HG03108 (cell line): ENCODE data around the gene DPF1.
"Not testable (repeated sequence)": the region's sequence is repeated elsewhere in the genome, so short reads cannot be mapped to it uniquely, and the experiment has no call there.

Experiments
- ATAC-seq: cut with Tn5 transposase; IDR thresholded peaks from one replicate; pipeline ENCODE4 v1.9.1; 2021; ENCODE audit warnings: moderate library complexity; ENCODE audit not compliant: unreplicated experiment

DPF1 gene

DNA sequence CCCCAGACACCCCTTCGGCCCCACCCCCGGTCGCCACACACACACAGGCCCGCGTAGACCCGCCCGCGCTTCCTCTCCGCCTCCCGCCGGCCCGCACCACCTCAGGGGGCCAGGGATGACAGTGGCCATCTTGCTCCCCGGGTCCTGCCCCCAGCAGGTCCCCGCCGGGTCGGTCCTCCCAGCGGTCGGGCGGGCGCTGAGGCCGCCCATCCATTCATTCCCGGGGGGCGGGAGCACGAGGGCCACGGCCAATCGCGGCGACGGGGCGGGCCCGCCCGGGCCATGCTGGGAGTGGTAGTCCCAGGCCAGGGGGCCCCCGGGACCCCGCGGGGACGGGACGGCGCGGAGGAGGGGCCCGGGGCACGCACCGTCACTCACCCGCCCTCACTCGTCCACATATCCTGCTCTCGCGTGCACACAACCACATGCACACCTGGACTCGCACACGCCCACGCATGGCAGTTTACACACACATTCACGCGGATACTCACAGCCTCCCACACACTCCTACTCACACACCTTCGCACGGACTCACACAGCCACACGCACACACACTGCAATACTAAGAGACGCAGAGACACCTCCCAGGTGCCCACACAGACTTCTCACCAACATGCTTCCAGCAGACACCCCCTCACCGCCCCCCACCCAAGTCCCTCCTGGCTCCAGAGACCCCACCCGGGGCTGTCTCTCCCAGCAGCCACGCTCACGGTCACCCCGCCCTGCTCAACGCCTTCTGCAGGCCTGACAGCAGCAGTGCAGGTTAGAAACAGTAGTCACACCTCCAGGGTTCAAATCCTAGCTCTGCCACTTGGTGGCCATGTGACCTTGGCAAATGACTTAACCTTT lies at the start of gene DPF1:
Gene DPF1, minus strand, starts transcription at position 209 of the 849 bp plus-strand sequence. Its CDS starts 80 bp downstream, at position 129.
- ATAC-seq, result peak; percentile 70

DNA sequence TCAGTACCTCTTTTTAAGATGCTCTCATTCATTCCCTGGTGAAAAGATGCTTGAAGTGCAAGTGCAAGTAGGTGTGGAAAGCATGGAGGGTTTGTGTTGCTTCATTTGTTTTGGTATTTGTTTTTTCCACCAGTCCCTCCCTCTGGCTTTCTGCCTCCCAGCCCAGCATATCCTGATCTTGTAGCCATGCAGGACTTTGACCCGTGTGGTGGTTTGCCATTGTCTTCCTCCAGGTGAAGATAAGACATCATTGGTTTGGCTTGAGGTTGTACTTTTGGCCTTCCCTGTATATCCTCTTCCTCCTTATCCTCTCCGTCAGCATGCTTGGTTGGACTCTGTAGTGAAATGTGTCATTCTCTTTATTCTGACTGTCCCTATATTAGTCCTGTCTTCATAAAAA lies 49.5 kb upstream of the DPF1 start:
- ATAC-seq, result no peak

DNA sequence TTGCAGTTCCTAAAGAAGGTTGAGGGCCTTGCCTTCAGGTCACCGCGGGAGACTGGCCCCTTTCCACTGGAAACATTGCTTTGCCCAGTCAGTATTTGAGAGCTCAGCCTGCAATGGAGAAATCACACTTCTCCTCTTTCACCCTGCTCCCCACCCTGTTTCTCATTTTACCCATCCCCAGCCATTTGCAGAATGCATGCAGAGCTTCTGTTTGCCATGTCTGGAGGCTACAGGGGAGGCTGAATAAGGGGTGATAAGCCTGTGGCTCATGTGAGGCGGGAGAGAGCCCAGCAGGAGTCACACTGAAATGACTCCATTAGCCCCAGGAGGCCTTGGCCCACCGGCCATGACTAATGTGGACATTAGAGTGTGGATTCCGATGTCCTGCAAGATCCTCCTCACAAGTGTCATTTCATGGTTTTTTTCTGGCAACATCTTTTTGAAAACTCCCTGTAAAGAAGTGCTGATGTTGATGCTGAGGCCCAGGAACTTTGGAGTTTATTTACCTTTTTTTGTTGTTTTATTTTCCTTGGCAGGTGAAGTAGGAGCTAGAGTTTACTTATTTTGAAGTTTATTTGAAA lies 46.7 kb upstream of the DPF1 start:
- ATAC-seq, result no peak

DNA sequence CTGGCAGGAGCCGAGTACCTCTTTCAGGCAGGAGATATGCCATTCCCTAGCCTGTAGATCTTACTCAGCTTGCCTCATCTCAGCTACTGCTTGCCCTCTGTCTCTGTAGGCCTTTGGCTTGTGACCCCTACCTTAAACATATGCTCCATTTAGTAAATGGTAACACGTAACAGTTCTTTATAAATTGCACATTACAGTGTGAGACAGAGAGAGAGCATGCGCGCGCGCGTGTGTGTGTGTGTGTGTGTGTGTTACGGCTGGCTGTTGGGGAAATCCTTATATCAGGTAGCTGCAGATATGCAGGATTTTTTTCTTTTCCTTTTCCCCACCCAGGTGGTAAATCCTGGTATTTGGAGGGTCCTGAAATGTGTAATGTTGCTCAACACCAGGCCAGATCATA lies 44.5 kb upstream of the DPF1 start:
- no peak for ATAC-seq

DNA sequence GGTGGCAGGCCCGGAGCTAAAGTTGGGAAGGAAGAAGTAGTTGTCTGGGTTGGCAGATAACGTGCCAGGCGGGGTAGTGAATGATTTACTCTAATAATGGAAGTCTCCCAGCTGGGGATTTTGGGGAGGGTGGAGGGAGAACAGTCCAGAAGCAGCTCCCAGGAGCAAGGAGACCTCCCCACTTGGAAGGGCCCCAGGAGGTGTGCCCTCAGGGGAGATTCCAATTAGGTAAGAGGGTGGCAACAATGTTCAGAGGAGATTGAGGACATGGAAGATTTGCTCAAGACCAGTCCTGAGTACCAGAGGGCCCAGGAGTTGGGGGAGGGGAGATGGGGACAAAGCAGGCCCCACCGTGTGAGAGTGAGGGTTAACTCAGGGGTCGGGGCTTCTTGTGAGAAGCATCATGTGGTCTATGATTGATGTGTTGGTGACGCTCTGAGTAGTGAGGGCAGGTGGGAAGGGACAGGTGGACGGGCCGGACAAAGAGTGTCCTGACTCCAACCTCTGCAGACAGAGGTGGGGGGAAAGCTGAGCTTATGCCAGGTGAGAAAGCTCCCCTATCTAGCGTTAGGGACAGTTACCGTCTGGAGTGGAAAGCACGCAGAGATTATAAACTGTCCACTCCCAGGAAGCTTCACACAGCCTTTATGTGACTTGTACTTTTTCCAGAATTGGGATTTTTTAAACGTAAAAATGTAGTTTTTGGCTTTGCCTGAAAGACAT lies 43.9 kb upstream of the DPF1 start:
- no peak for ATAC-seq

DNA sequence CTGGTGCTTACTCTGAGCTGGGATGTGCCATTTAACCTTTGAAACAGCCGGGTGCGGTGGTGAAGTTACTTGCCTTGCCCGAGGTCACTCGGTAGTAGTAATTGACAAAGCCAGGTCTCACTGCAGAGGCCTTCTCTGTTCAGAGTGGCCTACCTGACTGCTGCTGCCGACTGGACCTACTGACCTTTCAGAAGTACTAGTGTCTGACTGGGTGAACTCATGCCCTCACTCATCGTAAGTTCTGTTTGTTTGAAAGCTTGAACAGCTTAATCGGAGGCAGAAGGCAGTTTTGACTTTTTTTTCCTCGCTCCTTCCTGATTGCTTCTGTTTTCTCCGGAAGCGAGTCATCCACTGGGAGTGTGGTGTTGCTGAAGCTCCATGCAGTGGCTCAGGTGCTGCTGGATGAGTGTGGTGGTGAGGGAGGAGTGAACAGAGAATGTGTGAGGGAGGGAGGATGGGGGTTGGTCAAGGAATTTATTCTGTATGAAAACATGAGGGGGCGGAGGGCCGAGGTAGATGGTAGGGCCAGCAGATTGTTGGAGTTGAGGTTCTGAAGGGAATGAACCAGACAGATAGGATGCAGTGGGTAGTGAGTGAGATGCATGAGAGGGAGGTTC lies 43.1 kb upstream of the DPF1 start:
- ATAC-seq, result no peak

DNA sequence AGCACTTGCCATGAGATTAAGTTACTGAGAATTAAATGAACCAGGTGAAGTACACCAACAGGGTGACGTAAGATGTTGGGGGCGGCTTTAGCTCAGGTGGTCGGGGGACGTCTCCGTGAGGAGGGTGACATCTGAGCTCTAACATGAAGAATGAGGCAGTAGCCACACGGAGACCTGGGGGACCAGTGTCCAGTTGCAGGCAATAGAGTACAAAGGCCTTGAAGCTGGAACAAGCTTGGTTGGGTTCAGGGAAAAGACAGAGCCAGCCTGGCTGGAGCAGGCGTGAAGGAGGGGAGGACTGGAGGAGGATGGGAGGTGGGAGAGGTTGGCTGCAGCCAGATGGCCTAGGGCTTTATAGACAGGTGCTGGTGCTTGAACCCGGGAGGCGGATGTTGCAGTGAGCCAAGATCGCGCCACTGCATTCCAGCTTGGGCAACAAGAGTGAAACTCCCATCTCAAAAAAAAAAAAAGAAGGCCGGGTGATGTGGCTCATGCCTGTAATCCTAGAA lies 42.0 kb upstream of the DPF1 start:
- ATAC-seq, result no peak

DNA sequence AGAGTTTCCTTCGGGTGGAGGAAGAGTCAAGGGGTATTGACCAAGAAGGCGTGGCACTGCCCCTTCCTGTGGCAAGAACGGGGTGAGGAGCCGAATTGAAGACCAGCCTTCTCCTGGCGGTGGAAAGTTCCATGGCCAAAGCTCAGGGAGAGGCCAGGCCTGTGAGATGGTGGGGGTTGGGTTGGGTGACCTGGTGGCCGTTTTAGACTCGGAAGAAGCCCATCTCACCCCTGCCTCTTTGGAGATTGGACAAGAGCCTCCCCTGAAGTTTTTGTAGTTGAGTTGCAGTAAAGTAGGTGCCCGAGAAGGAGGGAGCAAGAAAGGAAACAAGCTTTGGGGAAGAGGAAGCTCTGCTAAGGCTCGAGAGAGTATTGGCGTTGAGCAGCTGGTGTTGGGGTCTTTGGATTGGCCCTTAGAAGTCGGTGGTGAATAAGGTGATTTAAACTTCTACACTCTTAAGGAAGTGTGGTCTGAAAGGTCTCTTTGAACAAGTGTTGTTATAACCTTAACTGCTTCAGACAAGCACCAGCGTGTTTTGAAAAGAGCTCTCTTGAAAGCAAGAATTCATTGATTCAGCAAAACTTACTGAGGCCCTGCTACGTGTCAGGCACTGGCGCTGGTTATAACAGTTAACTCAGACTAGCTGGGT lies 41.3 kb upstream of the DPF1 start:
- ATAC-seq, result no peak

DNA sequence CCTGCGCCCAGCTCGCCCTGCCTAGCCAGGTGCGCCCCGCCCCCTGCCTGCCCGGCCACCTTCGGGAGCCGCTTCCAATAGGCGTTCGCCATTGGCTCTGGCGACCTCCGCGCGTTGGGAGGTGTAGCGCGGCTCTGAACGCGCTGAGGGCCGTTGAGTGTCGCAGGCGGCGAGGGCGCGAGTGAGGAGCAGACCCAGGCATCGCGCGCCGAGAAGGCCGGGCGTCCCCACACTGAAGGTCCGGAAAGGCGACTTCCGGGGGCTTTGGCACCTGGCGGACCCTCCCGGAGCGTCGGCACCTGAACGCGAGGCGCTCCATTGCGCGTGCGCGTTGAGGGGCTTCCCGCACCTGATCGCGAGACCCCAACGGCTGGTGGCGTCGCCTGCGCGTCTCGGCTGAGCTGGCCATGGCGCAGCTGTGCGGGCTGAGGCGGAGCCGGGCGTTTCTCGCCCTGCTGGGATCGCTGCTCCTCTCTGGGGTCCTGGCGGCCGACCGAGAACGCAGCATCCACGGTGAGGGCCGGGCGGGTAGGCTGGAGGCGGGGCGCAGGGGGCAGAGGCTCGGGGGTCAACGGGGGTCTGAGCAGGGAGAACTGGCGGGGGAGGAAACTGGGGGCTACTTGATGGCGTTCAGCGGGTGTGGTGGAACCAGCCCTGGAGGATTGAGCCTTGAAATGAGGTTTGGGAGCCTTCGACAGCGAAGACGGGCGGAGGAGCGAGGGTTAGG lies 40.6 kb upstream of the DPF1 start, which contains the start of gene SPINT2:
Gene SPINT2, plus strand, starts transcription at position 88 of the 727 bp plus-strand sequence. Its CDS starts 320 bp downstream, at position 408.
- ATAC-seq, result peak; percentile 14

DNA sequence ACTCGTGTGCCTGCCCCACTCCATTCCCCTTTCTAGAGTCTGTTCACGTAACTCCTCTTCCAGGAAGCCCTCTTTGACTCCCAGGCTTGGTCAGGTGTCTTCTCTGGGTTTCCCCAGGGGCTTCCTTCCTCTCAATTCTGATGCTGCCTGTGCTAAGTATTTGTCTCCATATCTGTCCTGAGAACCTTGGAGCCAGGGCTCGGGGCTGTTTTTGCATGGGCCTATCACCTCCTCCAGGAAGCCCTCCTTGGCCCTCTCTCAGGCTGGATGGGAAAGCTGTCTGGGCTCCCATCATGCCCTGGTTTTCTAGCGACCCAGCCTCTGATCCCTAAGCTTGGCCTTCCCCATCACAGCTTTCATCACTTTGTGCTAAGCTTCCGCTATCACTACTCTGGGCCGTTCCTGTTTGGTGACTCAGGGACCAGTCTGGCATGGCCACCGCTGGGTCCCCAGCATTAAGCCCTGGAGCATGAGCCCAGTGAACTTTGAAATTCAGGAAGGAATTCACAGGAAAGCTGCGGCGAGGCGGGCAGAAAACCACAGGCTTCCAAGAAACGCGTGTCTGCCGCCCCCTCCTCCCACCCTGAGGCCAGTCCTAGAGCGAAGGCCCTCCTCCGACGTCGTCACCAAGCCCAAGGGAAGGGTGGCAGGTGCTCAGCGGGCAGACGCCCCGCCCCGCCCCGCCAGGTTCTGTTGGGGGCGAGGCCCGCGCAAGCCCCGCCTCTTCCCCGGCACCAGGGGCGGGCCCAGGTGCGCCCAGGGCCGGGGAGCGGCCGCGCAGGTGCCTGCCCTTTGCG lies 39.9 kb upstream of the DPF1 start:
- ATAC-seq, result peak; percentile 55

DNA sequence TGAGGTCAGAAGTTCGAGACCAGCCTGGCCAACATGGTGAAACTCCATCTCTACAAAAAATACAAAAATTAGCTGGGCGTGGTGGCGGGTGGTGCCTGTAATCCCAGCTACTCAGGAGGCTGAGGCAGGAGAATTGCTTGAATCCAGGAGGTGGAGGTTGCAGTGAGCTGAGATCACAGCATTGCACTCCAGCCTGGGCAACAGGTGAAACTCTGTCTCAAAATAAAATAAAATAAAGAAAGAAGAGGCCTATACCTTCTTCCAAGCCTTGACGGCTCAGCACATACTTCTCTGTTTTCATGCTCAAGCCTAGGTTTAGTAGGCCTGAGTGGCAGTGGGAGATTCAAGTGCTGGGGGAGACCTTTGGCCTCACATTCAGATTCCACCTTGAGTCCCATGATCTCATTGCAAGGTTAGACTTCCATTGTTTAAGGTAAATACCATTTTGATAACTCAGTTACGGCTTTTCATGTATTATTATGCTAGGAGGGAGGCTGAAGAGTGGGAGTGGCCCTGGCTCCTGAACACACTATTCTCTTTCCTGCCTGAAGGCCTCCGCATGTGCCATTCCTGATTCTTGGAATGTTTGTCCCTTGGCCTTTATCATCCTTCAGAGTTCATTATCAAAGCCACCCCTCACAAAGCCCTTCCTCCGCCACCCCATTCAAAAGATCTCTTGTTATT lies 38.7 kb upstream of the DPF1 start:
- no peak for ATAC-seq

DNA sequence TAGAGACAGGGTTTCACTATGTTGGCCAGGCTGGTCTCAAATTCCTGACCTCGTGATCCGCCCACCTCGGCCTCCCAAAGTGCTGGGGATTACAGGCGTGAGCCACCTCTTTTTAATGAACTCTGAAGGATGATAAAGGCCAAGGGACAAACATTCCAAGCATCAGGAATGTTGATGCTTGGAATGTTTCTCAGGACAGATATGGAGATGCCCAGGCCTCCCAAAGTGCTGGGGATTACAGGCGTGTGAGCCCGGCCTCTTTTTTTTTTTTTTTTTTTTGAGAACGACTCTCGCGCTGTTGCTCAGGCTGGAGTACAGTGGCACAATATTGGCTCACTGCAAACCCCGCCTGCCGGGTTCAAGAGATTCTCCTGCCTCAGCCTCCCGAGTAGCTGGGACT lies 37.9 kb upstream of the DPF1 start:
- ATAC-seq, result not testable (repeated sequence)

DNA sequence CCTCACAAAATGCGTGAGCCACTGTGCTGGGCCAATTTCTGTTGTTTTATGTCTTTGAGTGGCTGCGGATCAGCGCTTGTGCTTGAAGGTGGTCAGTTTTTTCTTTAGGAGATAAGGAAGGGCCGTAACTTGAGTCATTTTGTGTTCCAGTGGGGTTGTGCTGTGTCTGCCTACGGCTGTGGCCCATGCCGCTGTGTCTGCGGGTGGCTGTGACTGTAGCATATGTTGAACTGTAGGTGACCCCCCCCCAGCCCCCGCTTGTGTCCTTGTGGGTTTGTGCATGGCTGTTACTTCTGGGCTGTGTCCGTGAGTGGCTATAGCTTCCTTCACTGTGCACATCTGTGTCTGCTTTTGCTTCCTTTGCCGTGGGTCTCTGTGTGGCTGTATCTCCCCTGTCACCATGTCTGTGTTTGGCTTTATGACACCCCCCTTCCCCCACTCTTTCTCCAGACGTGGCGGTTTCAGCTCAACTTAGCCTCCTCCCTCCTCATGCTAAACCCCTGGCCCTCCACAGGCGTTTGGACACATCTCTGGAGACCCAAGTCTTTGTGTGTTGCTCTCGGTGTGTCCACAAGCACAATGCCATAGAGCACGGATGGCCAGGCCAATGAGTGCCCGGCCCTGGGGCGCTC lies 31.5 kb upstream of the DPF1 start:
- no peak for ATAC-seq

DNA sequence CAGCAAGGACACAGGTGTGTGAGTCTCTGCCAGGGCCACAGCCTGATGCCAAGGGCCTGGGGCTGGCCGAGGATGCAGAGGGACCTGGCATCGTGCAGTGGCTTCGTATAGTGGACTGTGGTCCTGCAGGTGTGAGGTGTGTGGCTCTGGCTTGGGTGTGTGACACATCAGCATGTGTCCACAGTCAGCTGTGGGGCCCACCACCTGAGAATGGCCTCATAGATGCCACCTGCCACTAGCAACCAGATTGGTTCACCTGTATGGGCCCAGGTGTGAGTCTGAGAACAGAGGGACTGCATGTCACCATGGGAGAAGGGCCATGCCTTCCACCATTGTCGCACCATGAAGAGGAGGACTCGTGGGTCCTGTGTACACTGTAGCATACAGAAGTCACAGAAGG lies 29.8 kb upstream of the DPF1 start:
- no peak for ATAC-seq

DNA sequence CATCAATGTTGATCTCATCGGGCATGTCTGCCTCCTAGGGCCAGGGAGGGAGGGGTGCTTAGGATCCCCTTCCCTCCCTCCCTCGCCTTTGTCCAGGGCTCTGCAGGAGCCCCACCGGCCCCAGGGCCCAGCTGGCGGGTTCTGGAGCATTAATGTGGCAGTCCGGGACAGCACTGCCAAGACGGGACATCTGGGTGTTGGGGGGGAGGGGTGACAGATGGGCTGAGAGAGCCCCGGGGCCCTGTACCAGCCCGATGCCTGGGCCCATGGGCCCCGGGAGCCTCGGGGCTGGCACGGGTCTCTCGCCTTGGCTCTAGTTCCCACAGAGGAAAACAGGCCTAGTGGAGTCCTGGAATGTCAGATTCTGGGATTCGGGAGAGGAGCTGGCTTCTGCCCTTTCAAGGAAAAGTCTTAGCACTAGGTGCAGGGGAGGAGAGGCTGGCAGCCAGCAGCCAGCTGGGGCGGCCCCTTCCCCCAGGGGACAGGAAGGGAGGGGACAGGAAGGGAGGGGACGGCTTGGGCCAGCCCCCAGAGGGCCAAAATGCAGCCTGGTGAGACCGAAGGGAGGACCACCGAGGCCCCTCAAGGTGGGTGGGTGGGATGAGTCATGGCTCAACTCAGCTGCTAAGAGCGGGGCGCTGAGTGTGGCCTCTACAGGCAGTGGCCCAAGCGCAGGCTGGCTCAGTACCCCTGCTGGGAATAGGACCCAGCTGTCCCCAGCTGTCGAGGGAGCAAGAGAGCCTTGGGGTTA lies 29.1 kb upstream of the DPF1 start:
- no peak for ATAC-seq

DNA sequence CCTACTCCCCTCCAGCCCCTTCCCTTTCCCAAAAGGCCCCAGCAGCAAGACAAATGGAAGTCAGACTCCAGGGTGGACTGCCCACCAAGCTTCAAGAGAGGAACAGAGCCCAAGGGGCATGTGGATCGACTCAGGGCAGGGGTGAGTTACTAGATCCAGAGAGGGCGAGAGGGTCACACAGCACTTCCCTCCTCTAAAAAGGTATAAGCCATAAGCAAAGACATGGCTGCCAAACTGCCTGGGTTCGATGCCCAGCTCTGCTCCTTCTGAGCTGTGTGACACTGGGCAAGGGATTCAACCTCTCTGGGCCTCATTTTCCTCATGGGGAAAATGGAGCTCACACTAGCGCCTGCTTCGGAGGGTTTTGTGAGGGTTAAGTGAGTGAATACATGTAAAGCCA lies 28.4 kb upstream of the DPF1 start:
- no peak for ATAC-seq

DNA sequence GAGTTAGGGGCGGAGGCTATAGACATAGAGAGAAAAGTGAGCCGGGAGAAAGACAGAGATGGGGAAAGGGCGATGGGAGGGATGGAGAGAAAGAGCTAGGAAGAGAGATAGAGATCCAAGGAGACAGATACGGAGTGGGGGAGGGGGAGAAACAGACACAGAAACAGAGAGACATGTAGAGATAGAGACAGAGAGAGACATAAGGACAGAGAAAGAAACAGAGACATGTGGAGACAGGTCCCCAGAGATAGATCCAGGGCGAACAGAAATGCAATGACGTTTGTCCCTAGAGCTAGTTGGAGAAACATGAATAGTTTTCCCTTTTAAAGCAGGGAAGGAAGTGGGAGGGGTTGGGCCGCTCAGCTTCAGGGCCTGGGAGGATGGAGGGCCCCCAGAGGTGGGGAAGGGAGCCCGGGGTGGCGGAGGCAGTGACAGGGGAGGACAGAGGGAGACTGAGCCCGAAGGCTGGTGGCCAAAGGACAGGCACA lies 27.6 kb upstream of the DPF1 start:
- no peak for ATAC-seq
